Loucy (cell line): ENCODE data around the gene OSBPL9.

ENCODE experiments used
- CTCF ChIP-seq: fragments of 200-600 bp; sonication (generic); conservative IDR thresholded peaks from 2 replicates; pipeline ENCODE4 v1.5.1; 2014; ENCODE audit warnings: mild to moderate bottlenecking, antibody characterized with exemption, low read length
- EZH2phosphoT487 ChIP-seq: fragments of 200-600 bp; IDR thresholded peaks from 2 replicates; pipeline ENCODE4 v1.6.1; 2018; ENCODE audit warnings: antibody characterized with exemption, mild to moderate bottlenecking, moderate library complexity, borderline replicate concordance

GRCh38 chr1:51649593-51650091, 32.8 kb downstream of the OSBPL9 start:
- no peak for TF ChIP-seq CTCF
- TF ChIP-seq EZH2phosphoT487: no peak
